Panc1 (cell line): Measurements from ENCODE around the gene ATP11A.

Experiments
- POLR2AphosphoS5 ChIP-seq: IDR thresholded peaks from 2 replicates; pipeline ENCODE4 v1.6.1; 2012; ENCODE audit warnings: mild to moderate bottlenecking, low read depth, low read length, moderate library complexity
- SIN3A ChIP-seq: IDR thresholded peaks from 2 replicates; pipeline ENCODE4 v1.6.1; 2012; ENCODE audit warnings: low read depth, mild to moderate bottlenecking, low read length, moderate library complexity, borderline replicate concordance; ENCODE audit not compliant: insufficient read depth
- TF ChIP-seq, protein P1 (sequence below): fragments of 450-650 bp; IDR thresholded peaks from 2 replicates; pipeline ENCODE4 v1.5.1; 2017; ENCODE audit warnings: mild to moderate bottlenecking
- TF ChIP-seq, protein P2 (sequence below), 2 experiments: IDR thresholded peaks; 2 replicates each; pipeline ENCODE4 v1.6.1; 2011 to 2012; ENCODE audit warnings: low read depth in 2 of 2, control low read depth in 1 of 2, low read length in 1 of 2, mild to moderate bottlenecking in 1 of 2, moderate library complexity in 1 of 2; ENCODE audit not compliant: insufficient read depth in 1 of 2

DNA sequence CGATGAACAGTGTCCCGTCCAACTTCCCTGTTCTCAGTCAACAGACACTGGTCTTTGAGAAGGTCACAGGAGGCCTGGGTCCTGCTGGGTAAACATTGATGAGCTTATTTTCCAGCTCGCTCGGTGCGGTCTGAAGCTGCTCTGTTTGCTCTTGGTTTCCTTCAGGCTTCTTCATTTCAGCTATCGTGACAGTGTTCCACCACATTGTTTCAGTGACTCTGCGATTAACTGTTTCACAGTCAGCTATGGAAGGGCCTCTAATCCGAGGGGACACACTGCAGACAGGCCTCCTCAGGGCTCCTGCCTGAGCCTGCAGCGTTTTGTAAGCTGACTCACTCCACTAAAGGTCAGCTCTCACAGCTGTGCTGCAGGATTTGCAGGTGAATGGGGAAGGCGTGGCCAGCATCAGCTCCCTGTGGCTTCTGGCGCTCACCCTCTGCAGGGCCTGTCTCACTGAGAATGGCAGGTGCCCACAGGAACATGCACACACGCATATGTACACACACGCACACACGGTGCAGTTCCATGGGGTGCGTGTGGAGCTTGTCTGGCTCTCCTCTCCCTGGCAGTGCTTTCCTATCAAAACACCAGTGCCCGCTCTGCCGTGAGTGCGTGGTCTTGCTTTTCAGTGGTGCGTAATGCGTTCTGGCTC, 216.3 kb downstream of the ATP11A start:
- TF ChIP-seq, protein P1, sequence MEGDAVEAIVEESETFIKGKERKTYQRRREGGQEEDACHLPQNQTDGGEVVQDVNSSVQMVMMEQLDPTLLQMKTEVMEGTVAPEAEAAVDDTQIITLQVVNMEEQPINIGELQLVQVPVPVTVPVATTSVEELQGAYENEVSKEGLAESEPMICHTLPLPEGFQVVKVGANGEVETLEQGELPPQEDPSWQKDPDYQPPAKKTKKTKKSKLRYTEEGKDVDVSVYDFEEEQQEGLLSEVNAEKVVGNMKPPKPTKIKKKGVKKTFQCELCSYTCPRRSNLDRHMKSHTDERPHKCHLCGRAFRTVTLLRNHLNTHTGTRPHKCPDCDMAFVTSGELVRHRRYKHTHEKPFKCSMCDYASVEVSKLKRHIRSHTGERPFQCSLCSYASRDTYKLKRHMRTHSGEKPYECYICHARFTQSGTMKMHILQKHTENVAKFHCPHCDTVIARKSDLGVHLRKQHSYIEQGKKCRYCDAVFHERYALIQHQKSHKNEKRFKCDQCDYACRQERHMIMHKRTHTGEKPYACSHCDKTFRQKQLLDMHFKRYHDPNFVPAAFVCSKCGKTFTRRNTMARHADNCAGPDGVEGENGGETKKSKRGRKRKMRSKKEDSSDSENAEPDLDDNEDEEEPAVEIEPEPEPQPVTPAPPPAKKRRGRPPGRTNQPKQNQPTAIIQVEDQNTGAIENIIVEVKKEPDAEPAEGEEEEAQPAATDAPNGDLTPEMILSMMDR, result no peak
- no peak for TF ChIP-seq POLR2AphosphoS5
- no peak for TF ChIP-seq SIN3A
- TF ChIP-seq, protein P2, sequence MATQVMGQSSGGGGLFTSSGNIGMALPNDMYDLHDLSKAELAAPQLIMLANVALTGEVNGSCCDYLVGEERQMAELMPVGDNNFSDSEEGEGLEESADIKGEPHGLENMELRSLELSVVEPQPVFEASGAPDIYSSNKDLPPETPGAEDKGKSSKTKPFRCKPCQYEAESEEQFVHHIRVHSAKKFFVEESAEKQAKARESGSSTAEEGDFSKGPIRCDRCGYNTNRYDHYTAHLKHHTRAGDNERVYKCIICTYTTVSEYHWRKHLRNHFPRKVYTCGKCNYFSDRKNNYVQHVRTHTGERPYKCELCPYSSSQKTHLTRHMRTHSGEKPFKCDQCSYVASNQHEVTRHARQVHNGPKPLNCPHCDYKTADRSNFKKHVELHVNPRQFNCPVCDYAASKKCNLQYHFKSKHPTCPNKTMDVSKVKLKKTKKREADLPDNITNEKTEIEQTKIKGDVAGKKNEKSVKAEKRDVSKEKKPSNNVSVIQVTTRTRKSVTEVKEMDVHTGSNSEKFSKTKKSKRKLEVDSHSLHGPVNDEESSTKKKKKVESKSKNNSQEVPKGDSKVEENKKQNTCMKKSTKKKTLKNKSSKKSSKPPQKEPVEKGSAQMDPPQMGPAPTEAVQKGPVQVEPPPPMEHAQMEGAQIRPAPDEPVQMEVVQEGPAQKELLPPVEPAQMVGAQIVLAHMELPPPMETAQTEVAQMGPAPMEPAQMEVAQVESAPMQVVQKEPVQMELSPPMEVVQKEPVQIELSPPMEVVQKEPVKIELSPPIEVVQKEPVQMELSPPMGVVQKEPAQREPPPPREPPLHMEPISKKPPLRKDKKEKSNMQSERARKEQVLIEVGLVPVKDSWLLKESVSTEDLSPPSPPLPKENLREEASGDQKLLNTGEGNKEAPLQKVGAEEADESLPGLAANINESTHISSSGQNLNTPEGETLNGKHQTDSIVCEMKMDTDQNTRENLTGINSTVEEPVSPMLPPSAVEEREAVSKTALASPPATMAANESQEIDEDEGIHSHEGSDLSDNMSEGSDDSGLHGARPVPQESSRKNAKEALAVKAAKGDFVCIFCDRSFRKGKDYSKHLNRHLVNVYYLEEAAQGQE (IDR thresholded peaks at IDR 0.05; ENCODE audit: insufficient read depth in 1 of 2, low read depth in 2 of 2, low read length in 1 of 2), result no peak
